NCI-H187 (cell line): ENCODE measurements around the gene WDR76.
A peak's percentile ranks its signal among the peaks of the same experiment; 100 is the strongest.
"Not testable (repeated sequence)": the region's sequence is repeated elsewhere in the genome, so short reads cannot be mapped to it uniquely, and the experiment has no call there.

Experiments used
- DNase-seq, 2 experiments: peaks; one replicate each; lab custom pipeline; 2025; lab: John Stamatoyannopoulos, UW

Gene WDR76

DNA sequence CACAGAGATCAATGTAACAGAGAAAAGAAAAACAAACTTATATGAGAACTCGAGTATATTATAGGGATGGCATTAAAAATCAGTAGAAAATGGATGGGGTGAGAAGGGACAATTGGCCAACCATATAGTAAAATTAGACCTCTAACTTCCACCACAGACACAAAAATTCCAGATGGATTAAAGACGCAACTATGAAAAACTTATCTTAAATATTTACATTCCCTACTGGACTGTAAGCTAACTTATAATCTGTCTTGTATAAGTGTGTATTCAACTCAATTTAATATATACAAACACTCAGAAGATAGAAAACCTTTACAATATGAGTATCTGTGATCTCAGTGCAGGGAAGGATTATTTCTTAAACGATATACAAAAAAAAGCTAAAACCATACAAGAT lies 5.3 kb upstream of the WDR76 start:
- DNase-seq: no peak

DNA sequence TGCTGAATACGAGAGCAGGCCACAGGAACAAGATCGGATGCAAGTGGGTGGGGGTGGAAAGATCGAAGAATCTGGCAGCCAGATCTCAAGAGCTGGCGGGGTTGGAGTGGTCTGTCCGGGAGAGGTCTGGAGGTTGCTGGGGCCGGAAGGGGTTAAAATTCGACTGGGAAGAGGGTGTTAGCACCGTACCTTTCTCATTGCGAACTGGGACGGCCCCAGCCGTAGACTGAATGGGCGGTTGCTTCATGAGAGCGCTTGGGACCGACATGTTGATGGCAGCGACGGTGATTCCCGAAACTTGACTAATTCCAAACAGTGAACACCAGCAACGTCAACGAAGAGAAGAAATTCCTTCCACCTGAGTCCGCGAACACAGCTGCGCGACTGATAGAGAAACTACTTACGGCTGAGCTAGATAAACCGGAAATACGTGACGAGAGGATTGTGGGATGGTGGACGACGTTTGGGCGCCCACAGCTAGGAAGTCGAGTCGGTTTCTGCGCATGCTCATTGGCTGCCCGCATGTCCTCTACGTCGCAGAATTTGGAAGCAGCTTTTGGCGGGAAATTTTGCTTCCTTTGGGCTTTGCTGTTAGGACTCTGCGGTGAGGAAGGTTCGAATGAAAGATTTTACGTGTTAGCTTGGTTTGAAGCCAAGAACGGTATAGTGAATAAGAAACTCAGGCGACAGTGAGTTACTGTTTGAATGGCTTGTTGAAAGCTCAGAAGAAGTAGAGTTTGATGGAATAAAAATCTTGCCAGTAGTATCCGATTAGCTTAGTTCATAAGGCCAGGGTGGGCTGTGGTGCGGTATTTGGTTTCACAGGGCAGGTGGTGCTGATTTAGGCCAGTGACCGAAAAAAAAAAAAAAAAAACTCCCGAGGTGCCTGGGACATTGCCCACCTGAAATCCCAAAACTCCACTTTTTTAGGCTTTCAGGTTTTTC lies 2.2 kb upstream of the WDR76 start, which contains the start of gene MFAP1:
Gene MFAP1, minus strand, starts transcription at position 389 of the 945 bp plus-strand sequence. Its CDS starts 121 bp downstream, at position 268.
- DNase-seq: peak; percentile 32 to 77

DNA sequence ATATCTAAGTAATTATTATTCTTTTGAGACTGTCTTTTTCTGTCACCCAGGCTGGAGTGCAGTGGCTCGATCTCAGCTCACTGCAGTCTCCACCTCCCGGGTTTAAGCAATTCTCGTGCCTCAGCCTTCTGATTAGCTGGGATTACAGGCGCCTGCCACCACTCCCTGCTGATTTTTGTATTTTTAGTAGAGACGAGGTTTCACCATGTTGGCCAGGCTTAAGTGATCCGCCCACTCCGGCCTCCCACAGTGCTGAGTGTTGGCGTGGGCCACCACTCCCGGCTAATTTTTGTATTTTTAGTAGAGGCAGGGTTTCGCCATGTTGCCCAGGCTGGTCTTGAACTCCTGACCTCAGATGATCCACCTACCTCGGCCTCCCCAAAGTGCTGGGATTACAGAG lies 1.5 kb upstream of the WDR76 start:
- not testable (repeated sequence) for DNase-seq

DNA sequence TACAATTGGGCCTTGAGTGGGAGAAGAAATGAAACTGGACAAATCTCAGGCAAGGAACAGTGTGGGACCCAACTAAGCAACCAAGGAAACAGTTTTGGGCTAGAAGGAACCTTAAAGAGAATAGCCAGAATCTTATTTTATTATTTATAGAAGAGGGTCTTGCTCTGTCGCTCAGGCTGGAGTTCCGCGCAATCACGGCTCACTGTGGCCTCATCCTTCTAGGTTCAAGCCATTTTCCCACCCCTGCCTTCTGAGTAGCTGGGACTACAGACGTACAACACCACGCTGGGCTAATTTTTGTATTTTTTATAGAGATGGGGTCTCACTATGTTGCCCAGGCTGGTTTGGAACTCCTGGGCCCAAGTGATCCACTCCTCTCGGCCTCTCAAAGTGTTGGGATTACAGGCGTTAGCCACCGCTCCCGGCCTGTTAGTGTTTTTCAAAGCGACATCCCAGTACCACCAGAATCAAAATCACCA lies 734 bp upstream of the WDR76 start:
- no peak for DNase-seq

DNA sequence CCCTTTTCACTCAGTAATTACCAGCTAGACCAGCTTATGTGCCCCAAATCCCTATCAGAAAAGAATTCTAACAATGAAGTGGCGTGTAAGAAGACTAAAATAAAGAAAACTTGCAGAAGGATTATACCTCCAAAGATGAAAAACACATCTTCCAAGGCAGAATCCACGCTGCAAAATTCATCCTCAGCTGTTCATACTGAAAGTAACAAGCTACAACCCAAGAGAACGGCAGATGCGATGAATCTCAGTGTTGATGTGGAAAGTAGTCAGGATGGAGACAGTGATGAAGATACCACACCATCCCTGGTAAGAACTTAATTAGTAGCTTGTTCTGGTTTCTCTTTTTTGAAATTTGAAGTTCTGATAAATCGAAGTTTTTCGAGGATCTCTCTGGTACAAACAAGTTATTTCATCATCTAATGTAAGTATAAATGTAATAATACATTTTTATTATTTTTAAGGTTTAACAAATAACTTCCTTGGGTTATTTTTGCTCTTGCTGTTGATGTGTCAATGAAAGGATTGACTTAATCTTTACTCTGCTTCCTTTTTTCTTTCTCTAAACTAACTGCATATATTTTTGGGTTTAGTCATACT lies 1.4 kb downstream of the WDR76 start:
- no peak for DNase-seq

DNA sequence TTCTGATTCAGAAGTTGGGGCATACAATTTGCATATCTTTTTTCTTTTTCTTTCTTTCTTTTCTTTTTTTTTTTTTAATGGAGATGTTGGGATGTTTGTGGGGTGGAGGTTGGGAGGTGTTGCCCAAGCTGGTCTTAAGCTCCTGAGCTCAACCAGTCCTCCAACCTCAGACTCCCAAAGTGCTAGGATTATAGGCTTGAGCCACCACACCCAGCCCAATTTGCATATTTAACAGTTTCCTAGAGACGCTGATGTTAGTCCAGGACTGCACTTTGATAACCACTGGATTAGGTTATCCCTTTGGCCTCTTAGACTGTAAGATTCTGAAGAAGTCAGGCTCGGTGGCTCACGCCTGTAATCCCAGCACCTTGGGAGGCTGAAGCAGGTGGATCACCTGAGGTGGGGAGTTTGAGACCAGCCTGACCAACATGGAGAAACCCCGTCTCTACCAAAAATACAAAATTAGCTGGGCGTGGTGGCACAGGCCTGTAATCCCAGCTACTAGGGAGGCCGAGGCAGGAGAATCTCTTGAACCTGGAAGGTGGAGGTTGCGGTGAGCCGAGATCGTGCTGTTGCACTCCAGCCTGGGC lies 3.2 kb downstream of the WDR76 start:
- DNase-seq: not testable (repeated sequence)

DNA sequence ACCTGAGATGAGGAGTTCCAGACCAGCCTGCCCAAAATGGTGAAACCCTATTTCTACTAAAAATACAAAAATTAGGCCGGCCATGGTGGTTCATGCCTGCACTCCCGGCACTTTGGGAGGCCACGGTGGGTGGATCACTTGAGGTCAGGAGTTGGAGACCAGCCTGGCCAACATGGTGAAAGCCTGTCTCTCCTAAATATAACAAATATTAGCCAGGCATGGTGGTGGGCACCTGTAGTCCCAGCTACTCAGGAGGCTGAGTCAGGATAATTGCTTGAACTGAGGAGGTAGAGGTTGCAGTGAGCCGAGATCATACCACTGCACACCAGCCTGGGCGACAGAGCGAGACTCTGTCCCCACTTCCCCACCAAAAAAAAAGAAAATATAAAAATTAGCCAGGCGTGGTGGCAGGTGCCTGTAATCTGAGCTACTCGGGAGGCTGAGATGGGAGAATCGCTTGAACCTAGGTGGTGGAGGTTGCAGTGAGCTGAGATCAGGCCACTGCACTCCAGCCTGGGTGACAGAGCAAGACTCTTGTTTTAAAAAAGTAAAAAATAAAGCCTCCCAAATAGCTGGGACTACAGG lies 4.0 kb downstream of the WDR76 start:
- DNase-seq: not testable (repeated sequence)

DNA sequence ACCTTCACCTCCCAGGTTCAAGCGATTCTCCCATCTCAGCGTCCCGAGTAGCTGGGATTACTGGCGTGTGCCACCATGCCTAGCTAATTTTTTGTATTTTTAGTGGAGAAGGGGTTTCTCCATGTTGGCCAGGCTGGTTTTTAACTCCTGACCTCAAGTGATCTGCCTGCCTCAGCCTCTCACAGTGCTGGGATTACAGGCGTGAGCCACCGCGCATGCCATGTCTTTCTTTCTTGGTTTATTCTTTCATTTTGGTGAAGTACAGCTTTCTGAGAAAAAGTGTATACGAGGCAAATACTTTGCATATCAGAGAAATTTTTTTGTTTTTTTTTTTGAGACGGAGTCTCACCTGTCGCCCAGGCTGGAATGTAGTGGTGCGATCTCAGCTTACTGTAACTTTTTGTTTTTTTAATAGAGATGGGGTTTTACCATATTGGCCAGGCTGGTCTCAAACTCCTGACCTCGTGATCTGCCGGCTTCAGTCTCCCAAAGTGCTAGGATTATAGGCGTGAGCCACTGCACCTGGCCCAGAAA lies 4.8 kb downstream of the WDR76 start:
- not testable (repeated sequence) for DNase-seq

DNA sequence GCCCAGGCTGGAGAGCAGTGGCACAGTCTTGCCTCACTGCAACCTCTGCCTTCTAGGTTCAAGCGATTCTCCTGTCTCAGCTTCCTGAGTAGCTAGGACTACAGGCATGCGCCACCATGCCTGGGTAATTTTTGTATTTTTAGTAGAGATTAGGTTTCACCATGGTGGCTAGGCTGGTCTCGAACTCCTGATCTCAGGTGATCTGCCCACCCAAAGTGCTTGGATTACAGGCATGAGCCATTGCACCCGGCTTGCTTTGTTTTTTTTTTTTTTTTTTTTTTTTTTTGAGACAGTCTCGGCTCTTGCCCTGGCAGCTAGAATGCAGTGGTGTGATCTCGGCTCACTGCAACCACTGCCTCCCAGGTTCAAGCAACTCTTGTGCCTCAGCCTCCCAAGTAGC lies 5.7 kb downstream of the WDR76 start:
- not testable (repeated sequence) for DNase-seq

DNA sequence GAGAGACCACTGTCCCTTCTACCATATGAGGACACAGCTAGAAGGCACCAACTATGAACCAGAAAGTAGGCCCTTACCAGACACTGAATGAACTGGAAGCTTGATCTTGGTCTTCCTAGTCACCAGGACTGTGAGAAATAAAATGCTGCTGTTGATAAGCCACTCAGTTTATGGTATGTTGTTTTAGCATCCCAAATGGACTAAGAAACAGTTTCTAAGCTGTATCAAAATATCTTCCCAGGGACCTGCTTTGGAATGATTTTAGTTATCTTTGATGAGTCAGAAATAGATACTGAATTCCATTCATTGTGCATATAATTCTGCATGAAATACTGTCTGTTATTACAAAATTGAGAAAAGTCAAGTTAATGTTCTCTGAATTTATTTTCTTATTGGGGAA lies 18.6 kb downstream of the WDR76 start:
- DNase-seq: no peak

DNA sequence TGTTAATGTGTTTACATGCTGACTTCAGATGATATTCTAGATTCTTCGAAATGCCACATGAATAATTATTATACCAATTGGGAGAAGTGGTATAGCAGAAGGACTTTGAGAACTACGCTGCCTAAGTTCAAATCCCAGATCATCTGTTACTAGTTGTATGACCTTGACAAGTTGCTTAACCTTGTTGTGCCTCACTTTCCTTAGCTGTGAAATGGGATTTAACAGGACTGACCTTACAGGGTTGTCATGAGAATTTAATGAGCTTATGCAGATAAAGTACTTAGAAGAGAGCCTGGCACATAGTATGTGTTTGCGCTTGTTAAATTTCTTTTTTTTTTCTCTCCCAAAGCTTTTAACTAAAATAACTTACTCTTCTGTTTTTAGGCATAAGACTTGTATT lies 24.4 kb downstream of the WDR76 start:
- no peak for DNase-seq

DNA sequence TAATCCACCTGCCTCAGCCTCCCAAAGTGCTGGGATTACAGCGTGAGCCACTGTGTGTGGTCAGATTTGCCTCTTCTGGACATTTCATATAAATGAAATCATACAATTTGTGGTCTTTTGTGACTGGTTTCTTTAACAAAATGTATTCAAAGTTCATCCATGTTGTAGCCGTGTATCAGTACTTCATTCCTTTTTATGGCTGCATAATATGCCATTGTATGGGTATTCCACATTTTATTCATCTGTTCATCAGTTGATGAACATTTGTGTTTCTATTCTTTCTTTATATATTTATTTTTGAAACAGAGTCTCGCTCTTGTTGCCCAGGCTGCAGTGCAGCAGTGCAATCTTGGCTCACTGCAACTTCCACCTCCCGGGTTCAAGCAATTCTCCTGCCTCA lies 25.8 kb downstream of the WDR76 start:
- DNase-seq: no peak

DNA sequence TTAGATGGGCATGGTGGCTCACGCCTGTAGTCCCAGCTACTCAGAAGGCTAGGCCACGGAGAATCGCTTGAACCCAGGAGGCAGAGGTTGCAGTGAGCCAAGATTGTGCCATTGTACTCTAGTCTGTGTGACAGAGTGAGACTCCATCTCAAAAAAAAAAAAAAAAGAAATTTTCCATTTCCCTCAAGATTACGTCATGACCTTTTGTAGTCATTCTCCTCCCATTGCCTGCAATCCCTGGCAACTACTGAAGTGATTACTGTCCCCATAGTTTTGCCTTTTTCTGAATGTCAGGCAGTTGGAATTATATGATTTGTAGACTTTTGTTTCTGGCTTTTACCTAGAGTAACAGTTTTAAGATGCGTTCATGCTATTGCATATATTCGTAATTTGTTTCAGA lies 28.0 kb downstream of the WDR76 start:
- no peak for DNase-seq

DNA sequence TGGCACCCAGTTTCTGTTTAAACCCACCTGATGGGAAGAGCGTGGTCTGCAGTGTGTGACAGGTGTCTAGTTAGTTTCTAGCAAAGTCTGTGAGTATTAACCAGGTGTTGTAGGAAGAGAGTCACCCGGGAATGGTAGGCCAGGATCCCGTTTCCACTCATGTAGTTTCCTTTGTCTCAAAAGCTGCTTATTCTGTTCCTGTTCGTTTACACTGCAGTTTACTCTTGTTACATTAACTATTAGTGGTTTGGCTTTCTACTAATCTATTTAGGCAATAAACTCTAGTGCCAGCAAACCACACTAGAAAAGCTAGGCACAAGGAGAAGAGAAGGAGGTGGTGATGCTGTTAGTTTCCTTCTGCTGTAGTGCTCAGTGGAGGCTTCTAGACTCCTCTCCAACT lies 32.7 kb downstream of the WDR76 start:
- no peak for DNase-seq

DNA sequence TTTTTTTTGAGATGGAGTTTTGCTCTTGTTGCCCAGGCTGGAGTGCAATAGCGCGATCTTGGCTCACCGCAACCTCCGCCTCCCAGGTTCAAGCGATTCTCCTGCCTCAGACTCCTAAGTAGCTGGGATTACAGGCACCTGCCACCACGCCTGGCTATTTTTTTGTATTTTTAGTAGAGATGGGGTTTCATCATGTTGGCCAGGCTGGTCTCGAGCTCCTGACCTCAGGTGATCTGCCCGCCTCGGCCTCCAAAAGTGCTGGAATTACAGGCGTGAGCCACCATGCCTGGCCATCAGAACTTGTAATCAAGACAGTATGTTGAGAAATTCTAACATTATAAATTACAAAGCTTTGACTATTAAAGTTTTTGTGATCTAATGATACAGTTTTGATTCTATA lies 39.8 kb downstream of the WDR76 start:
- not testable (repeated sequence) for DNase-seq

DNA sequence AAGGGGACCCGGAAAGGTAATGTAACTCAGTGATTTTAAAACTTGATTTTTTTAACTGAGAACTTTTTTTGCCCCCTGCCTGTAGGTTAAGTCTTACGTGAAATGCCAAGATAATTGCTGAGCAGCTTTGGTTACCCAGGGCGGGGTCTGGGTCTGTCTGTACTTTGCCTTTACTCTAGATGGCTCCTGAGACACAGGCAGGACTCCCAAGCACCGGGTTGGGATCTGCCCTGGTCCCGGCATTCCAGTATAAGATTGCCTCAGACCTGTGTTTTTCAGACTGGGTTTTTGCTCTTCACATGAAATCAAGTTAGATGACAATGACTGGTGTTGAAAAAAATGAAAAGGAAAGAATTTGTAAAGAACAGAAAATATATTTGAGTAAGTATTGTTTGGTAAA lies 40.3 kb downstream of the WDR76 start:
- DNase-seq: no peak

DNA sequence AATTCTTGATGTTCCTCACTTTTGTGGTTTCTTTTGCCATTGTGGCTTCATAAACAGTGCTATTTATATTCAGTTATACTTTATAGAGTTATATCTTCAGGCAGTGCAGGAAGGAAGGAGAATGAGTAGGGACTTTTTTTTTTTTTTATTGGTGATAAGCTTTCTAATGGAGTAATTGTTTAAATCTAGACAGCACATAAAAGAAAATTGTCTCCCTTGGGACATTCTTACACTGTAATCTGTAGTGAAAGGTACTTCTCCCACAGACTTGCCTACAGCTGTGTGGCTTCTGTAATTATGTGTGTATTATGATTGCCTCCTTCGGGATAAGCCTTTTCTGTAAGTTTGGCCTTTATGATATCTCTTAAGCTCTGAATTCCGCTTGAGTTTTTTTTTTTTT lies 41.6 kb downstream of the WDR76 start:
- DNase-seq: no peak

DNA sequence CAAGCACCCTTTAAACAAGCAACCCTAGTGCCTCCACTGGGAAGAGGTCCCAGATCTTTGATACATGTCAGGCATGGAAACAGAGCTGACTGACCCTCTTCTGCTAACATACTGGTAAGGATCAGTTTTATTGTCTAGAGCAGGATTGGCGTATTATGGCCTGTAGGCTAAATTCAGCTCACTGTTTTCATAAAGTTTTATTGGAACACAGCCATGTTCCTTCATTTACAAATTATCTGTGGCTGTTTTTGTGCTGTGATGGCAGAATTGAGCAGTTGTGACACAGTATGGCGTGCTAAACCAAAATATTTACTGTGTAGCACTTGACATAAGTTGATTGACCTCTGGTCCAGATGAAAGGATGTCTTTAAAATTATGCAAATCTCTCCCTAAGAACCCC lies 45.0 kb downstream of the WDR76 start:
- DNase-seq: no peak

DNA sequence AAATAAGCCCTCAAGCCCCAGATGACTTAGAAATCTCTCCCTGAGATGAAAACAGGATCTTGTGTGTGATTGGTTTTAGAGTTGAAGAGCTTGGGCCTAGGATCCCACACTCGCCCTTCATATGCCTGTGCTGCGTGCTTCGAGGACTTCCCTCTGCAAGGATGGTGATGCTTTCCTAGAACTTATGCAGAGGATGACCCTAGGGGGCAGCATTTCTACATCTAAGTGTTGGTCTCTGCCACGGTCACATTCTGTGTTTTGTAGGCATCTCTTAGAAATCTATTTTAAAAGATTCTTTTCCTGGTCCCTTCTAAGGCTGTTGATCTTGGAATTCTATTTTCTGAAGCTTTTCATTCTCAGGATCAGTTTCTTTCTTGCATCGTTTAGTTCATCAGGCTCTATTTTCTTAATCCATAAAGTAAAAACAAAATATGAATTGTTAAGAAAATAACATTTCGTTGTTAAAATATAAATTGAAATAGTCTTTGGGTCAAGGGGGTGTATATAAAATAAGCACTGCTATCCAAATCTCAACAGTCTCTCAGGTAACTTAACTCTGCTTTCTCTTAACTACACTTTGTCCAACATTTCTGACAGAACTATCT lies 45.7 kb downstream of the WDR76 start:
- no peak for DNase-seq

DNA sequence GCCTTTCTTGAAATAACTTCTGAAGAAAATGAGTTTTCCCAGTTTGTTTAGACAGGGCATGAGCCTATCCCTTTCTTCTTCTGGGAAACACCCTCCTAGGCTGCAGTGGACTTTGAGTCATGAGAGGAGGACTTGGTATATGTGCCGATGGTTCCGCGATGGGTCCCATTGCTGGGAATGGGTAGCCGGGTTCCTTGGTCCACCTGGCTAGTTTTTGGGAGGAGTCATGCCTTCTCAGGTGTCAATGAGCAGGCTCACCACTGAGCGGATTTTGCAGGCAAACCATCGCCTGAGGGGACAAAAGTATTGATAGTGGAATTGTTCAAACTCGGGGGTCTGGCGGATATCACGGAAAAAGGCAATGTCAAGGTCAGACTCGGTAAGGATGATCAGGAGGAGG lies 46.8 kb downstream of the WDR76 start:
- DNase-seq: no peak

DNA sequence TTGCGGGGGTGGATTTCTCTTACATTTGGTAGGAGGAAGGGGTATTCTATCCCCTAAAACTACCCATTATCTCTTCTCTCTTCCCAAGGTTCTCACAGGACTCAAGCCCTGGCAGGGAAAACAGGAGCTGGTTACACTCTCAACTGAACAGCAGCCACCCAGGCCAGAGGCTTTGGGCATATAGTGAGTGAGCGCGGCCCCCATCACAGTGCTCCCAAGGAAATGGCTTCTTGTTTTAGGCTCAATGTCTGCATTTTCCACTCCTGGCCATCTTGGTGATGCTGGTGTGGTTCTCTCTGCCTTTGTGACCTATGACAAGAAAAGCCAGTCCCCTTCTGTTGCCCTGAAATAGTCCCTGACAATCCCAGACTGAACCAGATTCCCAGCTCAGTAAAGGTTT lies 50.1 kb downstream of the WDR76 start:
- no peak for DNase-seq

DNA sequence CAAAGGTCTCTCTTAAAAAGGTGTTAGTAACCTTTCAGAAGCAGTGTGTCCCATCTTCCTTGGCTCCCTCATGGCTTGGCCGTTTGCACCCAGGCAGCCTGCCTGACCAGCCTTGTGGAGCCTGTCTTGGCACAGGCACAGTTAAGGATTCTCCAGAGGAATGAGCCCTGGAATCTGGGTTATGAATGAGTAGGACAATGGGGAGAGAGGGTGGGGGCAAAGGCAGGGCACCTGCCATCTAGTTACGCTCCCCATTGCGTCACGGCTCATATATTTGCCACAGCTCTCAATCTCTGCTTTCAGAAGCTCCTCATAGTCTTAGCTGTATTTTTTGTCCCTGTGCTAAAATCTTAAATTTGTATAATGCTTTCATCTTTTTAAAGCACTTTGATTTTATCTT lies 50.6 kb downstream of the WDR76 start:
- peak in 1 of 2 experiments; percentile 2 for DNase-seq
